HEK293T (cell line): ENCODE results near the gene STIP1.

Source experiments
- ARNT ChIP-seq: fragments of 450-650 bp; IDR thresholded peaks from 2 replicates; pipeline ENCODE4 v1.6.1; 2017; ENCODE audit warnings: mild to moderate bottlenecking
- CTBP1 ChIP-seq: fragments of 450-650 bp; IDR thresholded peaks from 2 replicates; pipeline ENCODE4 v1.6.1; 2016; ENCODE audit warnings: borderline replicate concordance
- FOXA1 ChIP-seq: fragments of 450-650 bp; IDR thresholded peaks from 2 replicates; pipeline ENCODE4 v1.6.1; 2016; ENCODE audit warnings: mild to moderate bottlenecking
- FOXM1 ChIP-seq: fragments of 450-650 bp; IDR thresholded peaks from 2 replicates; pipeline ENCODE4 v1.6.1; 2017; ENCODE audit warnings: mild to moderate bottlenecking, borderline replicate concordance
- NFRKB ChIP-seq: fragments of 450-650 bp; IDR thresholded peaks from 2 replicates; pipeline ENCODE4 v1.6.1; 2016; ENCODE audit warnings: mild to moderate bottlenecking, moderate library complexity
- SP1 ChIP-seq: fragments of 450-650 bp; IDR thresholded peaks from 2 replicates; pipeline ENCODE4 v1.6.1; 2017
- TARDBP ChIP-seq: fragments of 450-650 bp; IDR thresholded peaks from 2 replicates; pipeline ENCODE4 v1.6.1; 2016
- ZNF384 ChIP-seq: fragments of 450-650 bp; IDR thresholded peaks from 2 replicates; pipeline ENCODE4 v1.6.1; 2016
- TF ChIP-seq, protein P1 (sequence below): fragments of 450-650 bp; IDR thresholded peaks from 2 replicates; pipeline ENCODE4 v1.6.1; 2016

DNA sequence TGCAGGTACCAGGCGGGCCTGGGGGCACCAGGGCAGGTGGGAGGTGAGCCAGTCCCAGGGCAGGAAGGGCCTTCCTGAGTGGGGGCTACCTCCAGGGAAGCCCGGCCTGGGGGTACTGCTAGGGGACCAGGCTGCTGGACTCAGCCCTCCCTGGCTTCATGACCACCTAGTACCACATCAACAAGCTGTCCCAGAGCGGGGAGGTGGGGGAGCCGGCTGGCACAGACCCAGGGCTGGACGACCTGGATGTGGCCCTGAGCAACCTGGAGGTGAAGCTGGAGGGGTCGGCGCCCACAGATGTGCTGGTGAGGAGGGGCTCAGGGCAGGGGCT, 33.3 kb downstream of the STIP1 start:
- TF ChIP-seq CTBP1 (no peak), NFRKB (no peak), SP1 (no peak), FOXM1 (no peak), ARNT (no peak), FOXA1 (no peak), ZNF384 (no peak), TARDBP (no peak)
- TF ChIP-seq, protein P1, sequence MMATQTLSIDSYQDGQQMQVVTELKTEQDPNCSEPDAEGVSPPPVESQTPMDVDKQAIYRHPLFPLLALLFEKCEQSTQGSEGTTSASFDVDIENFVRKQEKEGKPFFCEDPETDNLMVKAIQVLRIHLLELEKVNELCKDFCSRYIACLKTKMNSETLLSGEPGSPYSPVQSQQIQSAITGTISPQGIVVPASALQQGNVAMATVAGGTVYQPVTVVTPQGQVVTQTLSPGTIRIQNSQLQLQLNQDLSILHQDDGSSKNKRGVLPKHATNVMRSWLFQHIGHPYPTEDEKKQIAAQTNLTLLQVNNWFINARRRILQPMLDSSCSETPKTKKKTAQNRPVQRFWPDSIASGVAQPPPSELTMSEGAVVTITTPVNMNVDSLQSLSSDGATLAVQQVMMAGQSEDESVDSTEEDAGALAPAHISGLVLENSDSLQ = no peak
